KOPT-K1 (cell line): ENCODE data around the gene KRTAP10-7.
A peak's percentile ranks its signal among the peaks of the same experiment; 100 is the strongest.
"Not testable (repeated sequence)": the region's sequence is repeated elsewhere in the genome, so short reads cannot be mapped to it uniquely, and the experiment has no call there.

ENCODE experiments used
- H3K27ac ChIP-seq: fragments of 200-600 bp; sonication (generic); 2 replicates; pipeline ENCODE4 v1.5.1; 2016; ENCODE audit warnings: antibody characterized with exemption, mild to moderate bottlenecking, low read depth, low read length; ENCODE audit not compliant: poor library complexity, severe bottlenecking
- H3K36me3 ChIP-seq: fragments of 200-600 bp; sonication (generic); 2 replicates; pipeline ENCODE4 v1.5.1; 2017; ENCODE audit warnings: antibody characterized with exemption, mild to moderate bottlenecking, low read length, moderate library complexity; ENCODE audit not compliant: insufficient read depth
- H3K9me3 ChIP-seq: fragments of 200-600 bp; sonication (generic); 2 replicates; pipeline ENCODE4 v1.5.1; 2017; ENCODE audit warnings: antibody characterized with exemption, low read length, mild to moderate bottlenecking; ENCODE audit not compliant: insufficient read depth, poor library complexity, severe bottlenecking

Gene KRTAP10-7

DNA sequence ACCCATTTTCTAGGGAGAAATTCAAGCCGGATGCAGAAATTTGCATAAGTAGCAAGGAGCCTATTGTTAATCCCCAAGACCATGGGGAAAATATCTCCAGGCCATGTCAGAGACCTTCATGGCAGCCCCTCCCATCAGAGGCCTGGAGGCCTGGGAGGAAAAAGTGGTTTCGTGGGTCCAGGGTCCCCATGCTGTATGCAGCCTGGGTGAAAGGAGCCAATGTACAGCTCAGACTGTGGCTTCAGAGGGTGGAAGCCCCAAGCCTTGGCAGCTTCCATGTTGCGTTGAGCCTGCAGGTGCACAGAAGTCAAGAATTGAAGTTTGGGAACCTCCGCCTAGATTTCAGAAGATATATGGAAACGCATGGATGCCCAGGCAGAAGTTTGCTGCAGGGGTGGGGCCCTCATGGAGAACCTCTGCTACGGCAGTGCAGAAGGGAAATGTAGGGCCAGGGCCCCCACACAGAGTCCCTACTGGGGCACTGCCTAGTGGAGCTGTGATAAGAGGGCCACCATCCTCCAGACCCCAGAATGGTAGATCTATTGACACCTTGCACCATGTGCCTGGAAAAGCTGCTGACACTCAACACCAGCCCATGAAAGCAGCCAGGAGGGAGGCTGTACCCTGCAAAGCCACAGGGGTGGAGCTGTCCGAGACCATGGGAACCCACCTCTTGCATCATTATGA is 9.9 kb downstream of the KRTAP10-7 start:
- H3K27ac ChIP-seq, H3K36me3 ChIP-seq: not testable (repeated sequence)
- peaks cover 33% of the 10 kb centered on the region for H3K9me3 ChIP-seq

- Histone ChIP-seq H3K9me3 (peaks cover 33% of the 10 kb centered on the region), H3K36me3 (no peaks in the 10 kb centered on the region), H3K27ac (no peak overlapping the region)
Measured at GRCh38 chr21:44611551-44611950, 11.2 kb downstream of the KRTAP10-7 start.

GRCh38 chr21:44612029-44612486 is 11.7 kb downstream of the KRTAP10-7 start, which contains the start of gene KRTAP10-8:
Gene KRTAP10-8, plus strand, starts transcription at chr21:44612079. Its CDS starts 22 bp downstream, at chr21:44612101.
- Histone ChIP-seq H3K36me3 (no peaks in the 10 kb centered on the region), H3K9me3 (peaks cover 33% of the 10 kb centered on the region), H3K27ac (no peak within 1 kb of the TSS)

DNA sequence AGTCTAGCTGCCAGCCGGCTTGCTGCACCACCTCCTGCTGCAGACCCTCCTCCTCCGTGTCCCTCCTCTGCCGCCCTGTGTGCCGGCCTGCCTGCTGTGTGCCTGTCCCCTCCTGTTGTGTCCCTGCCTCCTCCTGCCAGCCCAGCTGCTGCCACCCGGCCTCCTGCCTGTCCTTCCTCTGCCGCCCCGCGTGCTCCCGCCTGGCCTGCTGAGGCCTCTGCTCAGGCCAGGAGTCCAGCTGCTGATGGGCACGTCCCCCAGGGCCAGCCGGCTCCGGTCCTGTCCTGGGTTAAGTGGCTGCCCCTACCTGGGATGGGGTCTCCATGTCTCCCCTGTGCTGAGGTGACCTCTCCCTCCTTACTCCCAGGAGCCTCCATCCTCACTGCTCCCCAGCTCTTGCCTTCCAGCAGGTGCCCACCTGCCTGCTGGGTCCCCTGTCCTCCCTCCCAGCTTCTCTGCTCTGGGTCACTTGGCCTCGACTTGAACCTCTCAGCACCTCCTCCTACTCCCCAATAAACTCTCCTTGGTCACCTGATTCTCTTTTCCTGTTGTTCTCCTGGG is 12.4 kb downstream of the KRTAP10-7 start:
- Histone ChIP-seq H3K36me3 (no peaks in the 10 kb centered on the region), H3K9me3 (peaks cover 33% of the 10 kb centered on the region), H3K27ac (no peak overlapping the region)

- H3K27ac ChIP-seq, result no peak overlapping the region
- H3K9me3 ChIP-seq, result peaks cover 33% of the 10 kb centered on the region
- H3K36me3 ChIP-seq, result no peaks in the 10 kb centered on the region
Measured at GRCh38 chr21:44613386-44614155, 13.2 kb downstream of the KRTAP10-7 start.

DNA sequence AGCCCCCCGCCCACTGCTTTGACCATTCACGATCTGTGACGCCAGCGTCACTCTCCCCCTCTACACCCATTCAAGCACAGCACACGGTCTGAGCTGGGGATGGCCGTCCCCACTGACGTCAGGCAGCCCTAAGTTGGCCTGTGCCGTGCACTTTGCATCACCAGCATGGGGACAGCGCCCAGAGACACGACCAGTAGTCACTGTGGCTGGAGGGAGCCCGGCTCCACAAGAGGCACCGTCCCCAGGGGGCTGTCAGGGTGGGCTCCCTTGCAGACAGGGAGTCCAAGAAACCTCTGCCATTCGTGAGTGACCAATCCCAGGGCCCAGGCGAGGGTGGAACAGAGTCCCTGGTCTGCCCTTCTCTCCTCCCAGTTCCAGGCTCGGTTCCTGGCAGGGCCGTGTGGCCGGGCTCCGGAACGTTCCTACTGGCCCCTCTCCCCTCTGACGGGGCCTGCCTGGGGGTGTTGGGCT is 13.8 kb downstream of the KRTAP10-7 start:
- no peak overlapping the region for H3K27ac ChIP-seq
- no peaks in the 10 kb centered on the region for H3K36me3 ChIP-seq
- peaks cover 29% of the 10 kb centered on the region for H3K9me3 ChIP-seq

DNA sequence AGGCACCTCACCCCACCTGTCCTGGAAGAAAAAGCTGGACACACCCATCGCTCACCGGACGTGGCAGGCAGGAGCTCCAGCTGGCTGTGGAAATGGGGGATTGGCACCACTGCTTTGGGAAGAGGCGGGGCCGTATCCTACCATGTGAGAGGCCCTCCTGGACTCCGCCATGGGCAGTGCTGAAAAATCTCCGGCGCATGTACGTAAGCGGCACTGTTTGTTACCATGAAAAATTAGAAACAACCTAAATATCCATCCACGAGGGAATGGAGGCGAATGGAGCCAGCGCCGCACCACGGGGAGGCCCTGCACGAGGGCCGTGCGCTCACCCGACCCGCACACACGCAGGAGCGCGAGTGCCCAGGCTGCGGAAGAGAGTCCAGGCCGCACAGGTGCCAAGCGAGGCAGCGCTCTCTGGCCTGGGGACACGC is 14.6 kb downstream of the KRTAP10-7 start:
- peaks cover 30% of the 10 kb centered on the region for H3K9me3 ChIP-seq
- H3K36me3 ChIP-seq, result no peaks in the 10 kb centered on the region
- no peak overlapping the region for H3K27ac ChIP-seq

DNA sequence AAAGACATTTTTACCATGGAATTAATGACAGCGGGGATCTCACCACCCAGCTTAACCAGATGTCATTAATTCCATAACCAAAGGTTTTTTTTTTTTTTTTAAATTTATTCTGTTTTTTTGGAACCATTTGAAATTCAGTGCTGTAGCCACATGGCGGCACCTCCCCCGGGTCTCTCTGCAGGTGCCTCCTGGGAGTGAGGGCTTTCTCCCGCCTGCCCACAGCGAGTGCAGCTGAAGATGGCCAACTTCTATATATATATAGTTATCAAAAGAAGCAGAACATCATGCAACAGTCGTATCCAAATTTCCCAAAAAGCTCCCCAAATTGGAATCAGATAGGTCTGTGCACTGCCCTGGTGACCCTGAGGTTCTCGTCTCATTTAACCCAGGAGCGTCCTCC is 15.1 kb downstream of the KRTAP10-7 start:
- H3K36me3 ChIP-seq, result no peaks in the 10 kb centered on the region
- peaks cover 26% of the 10 kb centered on the region for H3K9me3 ChIP-seq
- no peak overlapping the region for H3K27ac ChIP-seq

- no peak overlapping the region for H3K27ac ChIP-seq
- peaks cover 21% of the 10 kb centered on the region for H3K9me3 ChIP-seq
- no peaks in the 10 kb centered on the region for H3K36me3 ChIP-seq
Measured at GRCh38 chr21:44615911-44616590, 15.7 kb downstream of the KRTAP10-7 start.

- H3K27ac ChIP-seq, result no peak overlapping the region
- no peaks in the 10 kb centered on the region for H3K36me3 ChIP-seq
Measured at GRCh38 chr21:44616591-44616926, 16.2 kb downstream of the KRTAP10-7 start.

GRCh38 chr21:44617071-44617501 is 16.7 kb downstream of the KRTAP10-7 start:
- H3K27ac ChIP-seq, result no peak overlapping the region
- H3K9me3 ChIP-seq, result peaks cover 11% of the 10 kb centered on the region
- H3K36me3 ChIP-seq, result no peaks in the 10 kb centered on the region

More at GRCh38 chr21:44616591-44616926, 16.2 kb downstream of the KRTAP10-7 start:
- peaks cover 16% of the 10 kb centered on the region for H3K9me3 ChIP-seq

DNA sequence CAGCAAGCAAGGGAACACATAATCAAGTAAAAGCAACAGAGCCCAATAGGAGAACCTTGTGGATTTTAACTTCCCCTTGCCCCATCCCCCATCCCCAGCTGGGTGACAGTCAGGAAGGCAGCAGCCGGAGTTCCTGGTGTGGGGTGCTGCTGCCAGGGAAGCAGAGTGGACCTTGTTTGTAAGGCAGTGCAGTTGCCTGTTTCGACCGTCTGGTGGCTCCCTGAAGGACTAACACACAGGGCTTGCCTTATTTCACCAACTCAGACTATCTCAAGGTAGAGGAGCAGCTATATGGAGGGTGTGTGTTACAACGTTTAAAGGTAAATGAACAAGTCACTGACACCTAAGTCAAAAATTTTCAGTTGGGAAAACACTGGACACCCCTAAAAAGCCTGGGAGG is 18.1 kb downstream of the KRTAP10-7 start:
- Histone ChIP-seq H3K36me3 (no peaks in the 10 kb centered on the region), H3K9me3 (peaks cover 20% of the 10 kb centered on the region), H3K27ac (peak overlapping the region; percentile 38)

- H3K27ac ChIP-seq, result peak overlapping the region; percentile 38
- peaks cover 24% of the 10 kb centered on the region for H3K9me3 ChIP-seq
- no peaks in the 10 kb centered on the region for H3K36me3 ChIP-seq
Measured at GRCh38 chr21:44618909-44619308, 18.5 kb downstream of the KRTAP10-7 start.

- Histone ChIP-seq H3K27ac (no peak overlapping the region), H3K9me3 (peaks cover 34% of the 10 kb centered on the region)
Measured at GRCh38 chr21:44619886-44620285, 19.5 kb downstream of the KRTAP10-7 start.

DNA sequence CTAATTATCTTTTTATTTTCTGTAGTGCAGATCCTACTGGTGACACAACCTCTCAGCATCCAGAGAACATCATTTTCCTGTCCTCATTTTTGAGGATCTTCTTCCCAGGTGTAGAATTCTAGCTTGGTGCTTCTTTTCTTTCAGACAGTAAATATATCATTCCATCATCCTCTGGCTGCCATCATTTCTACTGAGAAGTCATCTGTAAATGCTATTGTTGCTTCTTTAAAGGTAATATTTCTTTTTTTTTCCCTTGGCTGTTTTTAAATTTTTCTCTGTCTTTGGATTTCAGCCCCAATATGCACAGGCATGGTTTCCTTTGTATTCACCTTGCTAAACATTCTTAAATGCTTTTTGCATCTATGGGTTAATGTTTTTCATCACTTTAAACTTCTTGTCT is 23.2 kb downstream of the KRTAP10-7 start:
- no peak overlapping the region for H3K27ac ChIP-seq
- H3K9me3 ChIP-seq, result peaks cover 37% of the 10 kb centered on the region
- no peaks in the 10 kb centered on the region for H3K36me3 ChIP-seq

More at GRCh38 chr21:44619886-44620285, 19.5 kb downstream of the KRTAP10-7 start:
- H3K36me3 ChIP-seq, result no peaks in the 10 kb centered on the region
